Lower lobe of right lung (tissue), 2 donors: ENCODE data around the gene CACNA2D1. TPM values are rescaled to one million over a fixed set of nuclear protein-coding genes. Genes with fewer than 3 reads are reported as not detected.

ENCODE experiments used
- ATAC-seq, 2 donors: fragments of 200-7000 bp; cut with Tn5 transposase; one replicate each; pipeline ENCODE4 v1.9.1; 2020 to 2022; ENCODE audit warnings: mild to moderate bottlenecking in 2 of 2, moderate library complexity in 2 of 2
- DNase-seq: peaks from one replicate; pipeline ENCODE4 v3.0.0-alpha.2; 2020
- H3K27ac ChIP-seq: fragments of 200-600 bp; one replicate; pipeline ENCODE4 v1.8.0; 2022
- H3K27me3 ChIP-seq: fragments of 200-600 bp; one replicate; pipeline ENCODE4 v1.8.0; 2022; ENCODE audit warnings: low read depth
- H3K36me3 ChIP-seq: fragments of 200-600 bp; one replicate; pipeline ENCODE4 v1.8.0; 2022; ENCODE audit warnings: mild to moderate bottlenecking
- H3K4me1 ChIP-seq: fragments of 200-600 bp; one replicate; pipeline ENCODE4 v1.8.0; 2022
- H3K4me3 ChIP-seq: fragments of 200-600 bp; one replicate; pipeline ENCODE4 v1.8.0; 2022; ENCODE audit warnings: mild to moderate bottlenecking
- H3K9me3 ChIP-seq: fragments of 200-600 bp; one replicate; pipeline ENCODE4 v1.8.0; 2022
- intact Hi-C: fragments of 100-400 bp; cut with DNase I; formaldehyde crosslinking; loops from one replicate; pipeline ENCODE4 v1.11.0; 2022
- total RNA-seq: library from RNA; stranded (reverse); fragmentation: NEBNext Ultra II Directional; extraction: Animal tissue kit (Norgen Biotek cat#: 25700); gene quantifications from one replicate; pipeline ENCODE4 v1.2.1, GENCODE V29; 2021
- TF ChIP-seq, protein P1 (sequence below): fragments of 200-600 bp; IDR thresholded peaks from one replicate; pipeline ENCODE4 v1.8.0; 2022; ENCODE audit warnings: antibody characterized with exemption, mild to moderate bottlenecking
- donor health status: DM: no; HTN: yes; CAD: no; lungs with severe emphysema.

CACNA2D1 gene
- total RNA-seq, 1 donor from 2014 or later = 12.5 TPM

DNA sequence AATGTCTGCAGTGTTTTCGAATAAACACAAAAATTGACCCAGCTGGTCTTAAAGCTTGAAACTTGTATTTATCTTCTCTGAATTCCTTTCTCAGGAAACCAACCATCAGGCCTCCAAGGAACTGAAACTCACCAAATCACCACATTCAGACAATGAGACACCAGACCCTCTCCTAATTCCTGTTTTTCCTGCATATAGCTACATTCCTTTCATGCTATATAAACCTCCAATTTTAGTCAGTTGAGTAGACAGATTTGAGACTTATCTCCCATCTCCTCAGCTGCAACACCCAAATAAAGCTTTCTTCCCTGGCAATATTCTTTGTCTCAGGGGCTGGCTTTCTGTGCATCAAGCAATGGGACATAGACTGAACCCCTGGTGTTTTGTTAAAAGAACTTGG, 317.0 kb downstream of the CACNA2D1 start:
- DNase-seq (no peak), ATAC-seq (no peak)
- Histone ChIP-seq H3K27me3 (no peaks in the 10 kb centered on the region), H3K27ac (no peak overlapping the region), H3K4me1 (no peaks in the 10 kb centered on the region), H3K36me3 (no peaks in the 10 kb centered on the region), H3K9me3 (peaks cover 7% of the 10 kb centered on the region), H3K4me3 (no peak overlapping the region)
- intact Hi-C loops = no loop called here
- TF ChIP-seq, protein P1, sequence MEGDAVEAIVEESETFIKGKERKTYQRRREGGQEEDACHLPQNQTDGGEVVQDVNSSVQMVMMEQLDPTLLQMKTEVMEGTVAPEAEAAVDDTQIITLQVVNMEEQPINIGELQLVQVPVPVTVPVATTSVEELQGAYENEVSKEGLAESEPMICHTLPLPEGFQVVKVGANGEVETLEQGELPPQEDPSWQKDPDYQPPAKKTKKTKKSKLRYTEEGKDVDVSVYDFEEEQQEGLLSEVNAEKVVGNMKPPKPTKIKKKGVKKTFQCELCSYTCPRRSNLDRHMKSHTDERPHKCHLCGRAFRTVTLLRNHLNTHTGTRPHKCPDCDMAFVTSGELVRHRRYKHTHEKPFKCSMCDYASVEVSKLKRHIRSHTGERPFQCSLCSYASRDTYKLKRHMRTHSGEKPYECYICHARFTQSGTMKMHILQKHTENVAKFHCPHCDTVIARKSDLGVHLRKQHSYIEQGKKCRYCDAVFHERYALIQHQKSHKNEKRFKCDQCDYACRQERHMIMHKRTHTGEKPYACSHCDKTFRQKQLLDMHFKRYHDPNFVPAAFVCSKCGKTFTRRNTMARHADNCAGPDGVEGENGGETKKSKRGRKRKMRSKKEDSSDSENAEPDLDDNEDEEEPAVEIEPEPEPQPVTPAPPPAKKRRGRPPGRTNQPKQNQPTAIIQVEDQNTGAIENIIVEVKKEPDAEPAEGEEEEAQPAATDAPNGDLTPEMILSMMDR = no peak

DNA sequence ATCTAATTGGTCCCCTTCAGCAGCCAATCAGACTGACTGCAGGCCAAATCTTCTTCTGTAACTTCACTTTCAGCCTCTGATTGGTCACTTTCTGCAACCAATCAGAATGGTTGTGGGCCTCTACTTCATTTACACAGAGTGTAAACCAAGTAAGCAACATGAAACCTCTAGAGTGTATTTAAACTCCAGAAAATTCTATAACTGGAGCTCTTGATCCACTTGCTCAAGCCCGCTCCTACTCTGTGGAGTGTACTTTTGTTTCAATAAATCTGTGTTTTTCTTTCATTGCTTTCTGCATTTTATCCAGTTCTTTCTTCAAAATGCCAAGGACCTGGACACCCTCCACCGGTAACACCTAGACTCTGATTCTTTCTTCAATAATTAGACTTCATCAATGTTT, 319.1 kb downstream of the CACNA2D1 start:
- Histone ChIP-seq H3K27ac (no peak overlapping the region), H3K4me1 (no peaks in the 10 kb centered on the region), H3K36me3 (no peaks in the 10 kb centered on the region), H3K27me3 (no peaks in the 10 kb centered on the region), H3K4me3 (no peak overlapping the region), H3K9me3 (peaks cover 7% of the 10 kb centered on the region)
- DNase-seq (no peak), ATAC-seq (no peak)
- TF ChIP-seq, protein P1 = no peak
- intact Hi-C loops = no loop called here

DNA sequence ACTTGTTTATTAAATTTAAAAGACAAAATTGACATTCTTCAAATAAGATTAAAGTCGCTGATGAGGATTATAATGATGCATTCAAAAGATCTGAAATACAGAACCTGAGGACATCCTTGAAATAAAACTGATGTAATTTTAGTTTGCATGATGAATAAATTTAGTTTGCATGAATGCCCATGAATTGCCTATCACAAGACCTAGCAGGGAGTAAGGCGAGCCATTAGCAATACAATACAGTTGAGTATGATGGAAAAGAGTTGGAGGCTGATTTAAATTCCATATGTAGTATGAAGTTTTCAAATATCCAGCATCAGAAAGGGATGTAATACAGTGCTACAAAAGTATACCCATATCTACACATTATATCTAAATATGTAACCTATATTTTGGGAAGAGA, 321.3 kb downstream of the CACNA2D1 start:
- H3K27me3 ChIP-seq = no peaks in the 10 kb centered on the region
- intact Hi-C loops = no loop called here
- TF ChIP-seq, protein P1 = no peak
- no peak overlapping the region for H3K27ac ChIP-seq
- H3K4me1 ChIP-seq = no peaks in the 10 kb centered on the region
- H3K36me3 ChIP-seq = no peaks in the 10 kb centered on the region
- H3K4me3 ChIP-seq = no peak overlapping the region
- peaks cover 7% of the 10 kb centered on the region for H3K9me3 ChIP-seq
- DNase-seq (no peak), ATAC-seq (no peak)

DNA sequence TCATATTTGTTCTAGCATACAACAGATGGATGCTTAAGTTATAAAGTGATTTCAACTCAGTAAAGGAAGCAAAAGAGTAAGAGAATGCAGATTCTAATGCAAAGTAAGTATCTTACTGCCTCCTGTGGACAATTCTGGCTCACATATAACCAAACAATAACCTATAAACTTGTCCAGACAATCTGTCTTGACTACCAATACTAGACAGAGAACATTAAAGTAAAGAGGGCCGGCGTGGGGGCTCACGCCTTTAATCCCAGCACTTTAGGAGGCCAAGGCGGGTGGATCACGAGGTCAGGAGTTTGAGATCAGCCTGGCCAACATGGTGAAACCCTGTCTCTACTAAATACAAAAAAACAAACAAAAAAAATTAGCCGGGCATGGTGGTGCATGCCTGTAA, 329.3 kb downstream of the CACNA2D1 start:
- intact Hi-C loops = no loop called here
- Histone ChIP-seq H3K4me3 (no peak overlapping the region), H3K36me3 (no peaks in the 10 kb centered on the region), H3K9me3 (no peaks in the 10 kb centered on the region), H3K27me3 (no peaks in the 10 kb centered on the region), H3K4me1 (no peaks in the 10 kb centered on the region), H3K27ac (no peak overlapping the region)
- ATAC-seq = no peak
- DNase-seq = no peak
- TF ChIP-seq, protein P1 = no peak

DNA sequence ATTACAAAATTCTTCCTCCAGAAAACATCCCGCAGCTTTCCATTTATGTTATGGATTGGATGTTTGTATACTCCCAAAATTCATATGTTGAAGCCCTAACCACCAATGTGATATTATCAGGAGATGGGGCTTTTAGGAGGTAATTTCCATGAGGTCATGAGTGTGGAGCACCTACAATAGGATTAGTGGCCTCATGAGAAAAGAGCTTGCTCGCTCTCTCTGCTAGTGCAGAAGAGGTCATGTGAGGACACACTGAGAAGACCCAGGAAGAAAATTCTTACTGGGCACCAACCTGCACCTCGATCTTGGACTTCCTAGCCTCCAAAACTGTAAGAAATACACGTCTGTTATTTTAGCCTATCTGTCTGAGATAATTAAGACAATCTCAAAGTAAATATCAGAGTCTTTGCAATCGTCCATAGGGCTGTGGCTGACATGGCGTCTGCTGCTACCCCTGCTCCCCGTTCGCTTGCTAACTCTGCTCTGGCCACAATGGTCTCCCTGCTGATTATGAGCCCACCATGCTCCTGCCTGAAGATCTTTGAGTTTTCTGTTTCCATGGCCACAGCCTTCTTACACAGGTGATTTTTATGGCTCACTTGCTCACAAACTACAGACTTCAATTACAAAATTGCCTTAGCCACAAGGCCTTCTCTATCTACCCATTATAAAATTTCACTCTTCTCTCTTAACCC, 333.3 kb downstream of the CACNA2D1 start:
- intact Hi-C loops = no loop called here
- ATAC-seq = no peak

More for the DNA sequence above, 333.3 kb downstream of the CACNA2D1 start:
- Histone ChIP-seq H3K4me3 (no peak overlapping the region), H3K4me1 (no peaks in the 10 kb centered on the region), H3K36me3 (no peaks in the 10 kb centered on the region), H3K27ac (no peak overlapping the region), H3K27me3 (no peaks in the 10 kb centered on the region), H3K9me3 (no peaks in the 10 kb centered on the region)
- TF ChIP-seq, protein P1 = no peak
- DNase-seq = no peak
